AG09319 (cell line): ENCODE data around the gene DTX3L.

ENCODE experiments used
- DNase-seq: peaks from one replicate; pipeline ENCODE4 v3.0.0-alpha.2; 2010; ENCODE audit warnings: low read depth; ENCODE audit errors: extremely low read depth
- CTCF ChIP-seq: IDR thresholded peaks from 2 replicates; pipeline ENCODE4 v1.5.1; 2011; ENCODE audit warnings: low read depth, mild to moderate bottlenecking, inconsistent platforms, low read length, moderate library complexity

The DTX3L gene

GRCh38 chr3:122577409-122578031 is 13.4 kb downstream of the DTX3L start, which contains the start of gene PARP15:
Gene PARP15 (plus strand): TSS chr3:122577650. CDS start chr3:122577668, 18 bp downstream.
- DNase-seq = no peak

GRCh38 chr3:122578069-122578740 is 14.1 kb downstream of the DTX3L start:
- TF ChIP-seq CTCF = no peak
- no peak for DNase-seq

More at GRCh38 chr3:122577409-122578031, 13.4 kb downstream of the DTX3L start, which contains the start of gene PARP15:
- no peak for TF ChIP-seq CTCF

GRCh38 chr3:122580470-122580869 is 16.3 kb downstream of the DTX3L start:
- no peak for TF ChIP-seq CTCF
- no peak for DNase-seq

GRCh38 chr3:122581622-122582021 is 17.5 kb downstream of the DTX3L start:
- no peak for DNase-seq
- no peak for TF ChIP-seq CTCF

- no peak for DNase-seq
- no peak for TF ChIP-seq CTCF
Measured at GRCh38 chr3:122582390-122582789, 18.3 kb downstream of the DTX3L start.

- DNase-seq = no peak
- TF ChIP-seq CTCF = no peak
Measured at GRCh38 chr3:122586098-122586497, 22.0 kb downstream of the DTX3L start.

- no peak for TF ChIP-seq CTCF
- no peak for DNase-seq
Measured at GRCh38 chr3:122586773-122587485, 22.8 kb downstream of the DTX3L start.
